K562 (cell line): Measurements from ENCODE around the gene RHOF. TPM values are rescaled to one million over a fixed set of nuclear protein-coding genes. Genes with fewer than 3 reads are reported as not detected.

Experiments
- ARID1B ChIP-seq: fragments of 450-650 bp; IDR thresholded peaks from 2 replicates; pipeline ENCODE4 v1.6.1; 2016; ENCODE audit warnings: antibody characterized with exemption, mild to moderate bottlenecking, inconsistent platforms
- CBFA2T2 ChIP-seq: fragments of 450-650 bp; conservative IDR thresholded peaks from 2 replicates; pipeline ENCODE4 v1.6.1; 2017; ENCODE audit warnings: mild to moderate bottlenecking
- ESRRB ChIP-seq: fragments of 250-450 bp; sonication (Bioruptor Pico); IDR thresholded peaks from 2 replicates; pipeline ENCODE4 v1.5.0; 2020; ENCODE audit warnings: mild to moderate bottlenecking, moderate library complexity, borderline replicate concordance
- FOXM1 ChIP-seq, 2 experiments: fragments of 450-650 bp in 1 of 2; sonication (generic) in 1 of 2; formaldehyde crosslinking in 1 of 2; IDR thresholded peaks; 2 replicates each; pipeline versions ENCODE4 v1.6.1 to v1.9.0; 2017 to 2022; ENCODE audit warnings: low read depth in 2 of 2, mild to moderate bottlenecking in 2 of 2, missing genetic modification reagents in 1 of 2, moderate library complexity in 1 of 2
- L3MBTL2 ChIP-seq: fragments of 450-650 bp; IDR thresholded peaks from 2 replicates; pipeline ENCODE4 v1.6.1; 2016; ENCODE audit warnings: mild to moderate bottlenecking, moderate library complexity
- MYNN ChIP-seq, 2 experiments: sonication (generic); formaldehyde crosslinking in 1 of 2; IDR thresholded peaks; 2 replicates each; pipeline versions ENCODE4 v1.5.0 to v1.6.1; 2016 to 2020; ENCODE audit warnings: antibody characterized with exemption in 1 of 2, missing genetic modification reagents in 1 of 2
- NEUROD1 ChIP-seq: fragments of 150-350 bp; IDR thresholded peaks from 2 replicates; pipeline ENCODE4 v1.6.1; 2014; ENCODE audit warnings: borderline replicate concordance, low read length, low read depth; ENCODE audit not compliant: partially characterized antibody
- PHF21A ChIP-seq: fragments of 450-650 bp; IDR thresholded peaks from 2 replicates; pipeline ENCODE4 v1.6.1; 2017; ENCODE audit warnings: low read depth, borderline replicate concordance
- PPARD ChIP-seq: fragments of 250-450 bp; sonication (Bioruptor Pico); IDR thresholded peaks from 2 replicates; pipeline ENCODE4 v1.8.0; 2022; ENCODE audit warnings: inconsistent platforms, mild to moderate bottlenecking, moderate library complexity
- RBFOX2 ChIP-seq: fragments of 200-400 bp; formaldehyde crosslinking; IDR thresholded peaks from 2 replicates; pipeline ENCODE4 v1.6.1; 2017; ENCODE audit warnings: low read depth, mild to moderate bottlenecking, low read length, moderate library complexity
- SOX6 ChIP-seq: fragments of 450-650 bp; IDR thresholded peaks from 2 replicates; pipeline ENCODE4 v1.6.1; 2014; ENCODE audit warnings: mild to moderate bottlenecking
- TCF3 ChIP-seq: sonication (generic); formaldehyde crosslinking; IDR thresholded peaks from 2 replicates; pipeline ENCODE4 v1.4.0; 2020; ENCODE audit warnings: mild to moderate bottlenecking, missing genetic modification reagents
- TEAD4 ChIP-seq, 2 experiments: sonication (generic) in 1 of 2; formaldehyde crosslinking in 1 of 2; IDR thresholded peaks; 2 replicates each; pipeline versions ENCODE4 v1.6.1 to v1.8.0; 2012 to 2022; ENCODE audit warnings: borderline replicate concordance in 1 of 2, inconsistent platforms in 1 of 2, low read length in 1 of 2, mild to moderate bottlenecking in 1 of 2, missing genetic modification reagents in 1 of 2
- polyA plus RNA-seq, 8 experiments: library from polyadenylated mRNA; depleted of rRNA in 4 of 8; stranded (reverse) in 5 of 8; unstranded in 3 of 8; fragments of >200 nt; fragmentation: Nextera tagmentation in 2 of 8; fragmentation: Illumina TruSeq in 1 of 8; extraction: Ambion mirVana in 2 of 8; extraction: Trizol in 1 of 8; gene quantifications; 2 replicates each; pipeline versions ENCODE4 v1.2.1 to v1.2.3, GENCODE V29; 2011 to 2014; ENCODE audit warnings: inconsistent platforms in 1 of 8, missing spikeins in 1 of 8
- total RNA-seq, 7 experiments: library from RNA; depleted of rRNA in 6 of 7; stranded (reverse); fragments of >200 nt in 6 of 7; fragmentation: Illumina TruSeq in 2 of 7; extraction: Trizol in 2 of 7; gene quantifications; 2 replicates each; pipeline versions ENCODE4 v1.2.1 to v1.2.3, GENCODE V29; 2011 to 2021; ENCODE audit warnings: low replicate concordance in 1 of 7
- TF ChIP-seq, protein P1 (sequence below), 2 experiments: fragments of 450-650 bp; IDR thresholded peaks; 2 replicates each; pipeline ENCODE4 v1.6.1; 2016
- TF ChIP-seq, protein P2 (sequence below): IDR thresholded peaks from 2 replicates; pipeline ENCODE4 v1.6.1; 2016; ENCODE audit warnings: missing genetic modification characterization, missing compliant biosample characterization
- TF ChIP-seq, protein P3 (sequence below), 3 experiments: fragments of 200-800 bp in 1 of 3; fragments of 250-450 bp in 1 of 3; fragments of 450-650 bp in 1 of 3; sonication (Bioruptor Pico) in 1 of 3; sonication (Bioruptor generic) in 1 of 3; formaldehyde crosslinking in 1 of 3; IDR thresholded peaks; 2 replicates each; pipeline versions ENCODE4 v1.6.1 to v1.8.0; 2016 to 2022; ENCODE audit warnings: mild to moderate bottlenecking in 2 of 3, missing genetic modification characterization in 2 of 3, missing compliant biosample characterization in 1 of 3, moderate library complexity in 1 of 3

The RHOF gene
- total and polyA plus RNA-seq, 9 of the 15 experiments (the other 6 are each of a cell fraction or from before 2014, with no cell fraction given), result 0.13 to 10.1 (median 4.0) TPM

DNA sequence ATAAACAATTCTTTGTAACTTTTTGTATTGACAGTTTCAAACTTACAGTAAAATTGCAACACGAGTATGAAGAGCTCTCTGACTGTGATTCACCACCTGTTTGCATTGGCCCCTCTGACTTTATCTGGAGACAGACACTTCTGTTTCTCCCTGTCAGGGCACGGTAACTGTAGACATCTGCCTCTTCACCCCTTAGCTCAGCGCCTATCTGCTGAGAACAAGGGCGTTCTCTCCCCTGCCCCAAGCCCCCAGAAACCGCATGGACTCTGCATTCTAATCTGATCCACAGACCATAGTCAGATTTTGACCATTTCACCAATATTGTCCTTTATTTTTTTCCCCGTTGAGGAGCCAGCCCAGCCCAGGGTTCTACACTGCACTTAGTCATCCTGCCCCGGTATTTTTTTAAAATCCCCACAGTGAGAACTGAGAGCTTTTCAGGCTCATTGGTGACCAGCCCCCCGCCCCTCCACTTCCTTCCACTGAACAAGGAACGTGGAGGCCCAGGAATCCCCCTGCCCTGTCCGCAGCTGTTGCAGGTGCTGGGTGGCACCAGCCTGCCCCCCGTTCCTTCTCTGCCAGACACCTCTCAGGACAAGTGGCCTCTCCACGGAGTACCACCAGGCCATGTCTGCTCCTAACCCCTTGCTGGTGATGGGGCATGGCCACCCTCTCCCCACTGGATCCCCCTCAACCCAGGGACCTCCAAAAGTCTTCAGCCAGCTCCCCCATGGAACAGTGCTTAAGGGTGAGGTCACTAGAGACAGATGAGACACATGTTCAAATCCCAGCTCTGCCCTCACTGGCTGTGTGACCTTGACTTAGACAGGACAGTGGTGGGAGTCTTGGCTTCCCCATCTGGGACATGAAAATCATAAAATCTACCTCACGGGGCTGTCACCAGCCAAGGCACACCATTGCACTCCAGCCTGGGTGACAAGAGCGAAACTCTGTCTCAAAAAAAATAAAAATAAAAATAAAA, 11.2 kb downstream of the RHOF start (continued):
- TF ChIP-seq, protein P1, sequence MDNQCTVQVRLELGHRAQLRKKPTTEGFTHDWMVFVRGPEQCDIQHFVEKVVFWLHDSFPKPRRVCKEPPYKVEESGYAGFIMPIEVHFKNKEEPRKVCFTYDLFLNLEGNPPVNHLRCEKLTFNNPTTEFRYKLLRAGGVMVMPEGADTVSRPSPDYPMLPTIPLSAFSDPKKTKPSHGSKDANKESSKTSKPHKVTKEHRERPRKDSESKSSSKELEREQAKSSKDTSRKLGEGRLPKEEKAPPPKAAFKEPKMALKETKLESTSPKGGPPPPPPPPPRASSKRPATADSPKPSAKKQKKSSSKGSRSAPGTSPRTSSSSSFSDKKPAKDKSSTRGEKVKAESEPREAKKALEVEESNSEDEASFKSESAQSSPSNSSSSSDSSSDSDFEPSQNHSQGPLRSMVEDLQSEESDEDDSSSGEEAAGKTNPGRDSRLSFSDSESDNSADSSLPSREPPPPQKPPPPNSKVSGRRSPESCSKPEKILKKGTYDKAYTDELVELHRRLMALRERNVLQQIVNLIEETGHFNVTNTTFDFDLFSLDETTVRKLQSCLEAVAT (IDR thresholded peaks at IDR 0.05), result 0 out of 4 replicates have a peak, but pooled peaks of 1 of the 2 experiments have one; percentile 24
- TF ChIP-seq NEUROD1 (no peak), ESRRB (CRISPR knock-in tag) (no peak), MYNN (IDR thresholded peaks at IDR 0.05) (no peak), MYNN (CRISPR knock-in tag; IDR thresholded peaks at IDR 0.05) (no peak), PPARD (CRISPR knock-in tag) (no peak), TCF3 (CRISPR knock-in tag) (peak; percentile 88), CBFA2T2 (peak; percentile 93), TEAD4 (IDR thresholded peaks at IDR 0.05; ENCODE audit: low read length) (peak; percentile 93), TEAD4 (CRISPR knock-in tag; IDR thresholded peaks at IDR 0.05; ENCODE audit: borderline replicate concordance) (no peak), SOX6 (peak; percentile 45; the same call in 1 of the 2 replicates), PHF21A (peak; percentile 60; the same call in 1 of the 2 replicates), L3MBTL2 (no peak; the same call in 1 of the 2 replicates), RBFOX2 (no peak), ARID1B (peak; percentile 84), FOXM1 (IDR thresholded peaks at IDR 0.05; ENCODE audit: low read depth) (peak; percentile 37; the same call in 1 of the 2 replicates), FOXM1 (CRISPR knock-in tag; IDR thresholded peaks at IDR 0.05; ENCODE audit: low read depth) (no peak)
- TF ChIP-seq, protein P2, sequence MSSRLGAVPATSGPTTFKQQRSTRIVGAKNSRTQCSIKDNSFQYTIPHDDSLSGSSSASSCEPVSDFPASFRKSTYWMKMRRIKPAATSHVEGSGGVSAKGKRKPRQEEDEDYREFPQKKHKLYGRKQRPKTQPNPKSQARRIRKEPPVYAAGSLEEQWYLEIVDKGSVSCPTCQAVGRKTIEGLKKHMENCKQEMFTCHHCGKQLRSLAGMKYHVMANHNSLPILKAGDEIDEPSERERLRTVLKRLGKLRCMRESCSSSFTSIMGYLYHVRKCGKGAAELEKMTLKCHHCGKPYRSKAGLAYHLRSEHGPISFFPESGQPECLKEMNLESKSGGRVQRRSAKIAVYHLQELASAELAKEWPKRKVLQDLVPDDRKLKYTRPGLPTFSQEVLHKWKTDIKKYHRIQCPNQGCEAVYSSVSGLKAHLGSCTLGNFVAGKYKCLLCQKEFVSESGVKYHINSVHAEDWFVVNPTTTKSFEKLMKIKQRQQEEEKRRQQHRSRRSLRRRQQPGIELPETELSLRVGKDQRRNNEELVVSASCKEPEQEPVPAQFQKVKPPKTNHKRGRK (tag), result no peak
- TF ChIP-seq, protein P3, sequence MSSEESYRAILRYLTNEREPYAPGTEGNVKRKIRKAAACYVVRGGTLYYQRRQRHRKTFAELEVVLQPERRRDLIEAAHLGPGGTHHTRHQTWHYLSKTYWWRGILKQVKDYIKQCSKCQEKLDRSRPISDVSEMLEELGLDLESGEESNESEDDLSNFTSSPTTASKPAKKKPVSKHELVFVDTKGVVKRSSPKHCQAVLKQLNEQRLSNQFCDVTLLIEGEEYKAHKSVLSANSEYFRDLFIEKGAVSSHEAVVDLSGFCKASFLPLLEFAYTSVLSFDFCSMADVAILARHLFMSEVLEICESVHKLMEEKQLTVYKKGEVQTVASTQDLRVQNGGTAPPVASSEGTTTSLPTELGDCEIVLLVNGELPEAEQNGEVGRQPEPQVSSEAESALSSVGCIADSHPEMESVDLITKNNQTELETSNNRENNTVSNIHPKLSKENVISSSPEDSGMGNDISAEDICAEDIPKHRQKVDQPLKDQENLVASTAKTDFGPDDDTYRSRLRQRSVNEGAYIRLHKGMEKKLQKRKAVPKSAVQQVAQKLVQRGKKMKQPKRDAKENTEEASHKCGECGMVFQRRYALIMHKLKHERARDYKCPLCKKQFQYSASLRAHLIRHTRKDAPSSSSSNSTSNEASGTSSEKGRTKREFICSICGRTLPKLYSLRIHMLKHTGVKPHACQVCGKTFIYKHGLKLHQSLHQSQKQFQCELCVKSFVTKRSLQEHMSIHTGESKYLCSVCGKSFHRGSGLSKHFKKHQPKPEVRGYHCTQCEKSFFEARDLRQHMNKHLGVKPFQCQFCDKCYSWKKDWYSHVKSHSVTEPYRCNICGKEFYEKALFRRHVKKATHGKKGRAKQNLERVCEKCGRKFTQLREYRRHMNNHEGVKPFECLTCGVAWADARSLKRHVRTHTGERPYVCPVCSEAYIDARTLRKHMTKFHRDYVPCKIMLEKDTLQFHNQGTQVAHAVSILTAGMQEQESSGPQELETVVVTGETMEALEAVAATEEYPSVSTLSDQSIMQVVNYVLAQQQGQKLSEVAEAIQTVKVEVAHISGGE (CRISPR knock-in tag; IDR thresholded peaks at IDR 0.05), result peak in 1 of 3 experiments; percentile 26; a peak in 1 of 6 replicates
